H1 (cell line): ENCODE data around the gene WASHC4. TPM values are rescaled to one million over a fixed set of nuclear protein-coding genes. Genes with fewer than 3 reads are reported as not detected.

Source experiments
- CTCF ChIA-PET: fragments of 300-600 bp; sonication (Branson Sonifier 250); formaldehyde crosslinking; loops from one replicate; lab custom pipeline; 2021; ENCODE audit not compliant: partially characterized antibody; lab: Charles Lee
- POLR2A ChIA-PET: fragments of 300-600 bp; sonication (Branson Sonifier 250); formaldehyde crosslinking; loops from one replicate; lab custom pipeline; 2021; ENCODE audit warnings: inconsistent platforms; ENCODE audit not compliant: partially characterized antibody; lab: Charles Lee
- DNase-seq, 2 experiments: peaks; one replicate each; pipeline versions ENCODE4 v3.0.0 to v3.0.0-alpha.2; 2010 to 2022; ENCODE audit warnings: low spot score in 2 of 2, low read depth in 1 of 2, mixed read lengths in 1 of 2
- FAIRE-seq: peaks from 2 replicates; lab custom pipeline; 2011; peaks lifted over from hg19 to GRCh38; lab: Jason Lieb, UNC
- H2AFZ ChIP-seq: 2 replicates; pipeline ENCODE4 v1.8.1; 2012; ENCODE audit warnings: low read length, inconsistent platforms
- H2AK5ac ChIP-seq: 2 replicates; pipeline ENCODE4 v1.6.1; 2013; ENCODE audit warnings: low read depth, low read length
- H2BK120ac ChIP-seq: replicated peaks from 2 replicates; pipeline ENCODE3; 2013; ENCODE audit warnings: low read depth, low read length, inconsistent platforms
- H2BK12ac ChIP-seq: 2 replicates; pipeline ENCODE4 v1.6.1; 2013; ENCODE audit warnings: low read depth, low read length
- H2BK15ac ChIP-seq: 2 replicates; pipeline ENCODE4 v1.6.1; 2013; ENCODE audit warnings: low read length
- H2BK20ac ChIP-seq: 2 replicates; pipeline ENCODE4 v1.6.1; 2013; ENCODE audit warnings: low read length
- H2BK5ac ChIP-seq: 2 replicates; pipeline ENCODE4 v1.6.1; 2013; ENCODE audit warnings: low read depth, low read length
- H3K14ac ChIP-seq: 2 replicates; pipeline ENCODE4 v1.6.1; 2013; ENCODE audit warnings: inconsistent platforms; ENCODE audit not compliant: insufficient read length
- H3K18ac ChIP-seq: 2 replicates; pipeline ENCODE4 v1.6.1; 2013; ENCODE audit warnings: low read length; ENCODE audit errors: extremely low read depth
- H3K23ac ChIP-seq: 2 replicates; pipeline ENCODE4 v1.6.1; 2013; ENCODE audit warnings: inconsistent platforms; ENCODE audit not compliant: insufficient read length
- H3K23me2 ChIP-seq: 2 replicates; pipeline ENCODE4 v1.6.1; 2013; ENCODE audit warnings: low read depth, low read length
- H3K27ac ChIP-seq: 2 replicates; pipeline ENCODE4 v1.6.1; 2011; ENCODE audit warnings: low read depth, low read length, inconsistent platforms
- H3K27me3 ChIP-seq, 4 experiments: replicated peaks in 1 of 4; 1 replicate in 1 of 4; 2 replicates in 3 of 4; pipeline versions ENCODE4 v1.6.1 to v1.8.1; 2011 to 2013; ENCODE audit warnings: low read length in 3 of 4, mild to moderate bottlenecking in 3 of 4, inconsistent platforms in 2 of 4, mixed read lengths in 2 of 4, moderate library complexity in 1 of 4; ENCODE audit not compliant: control insufficient read depth in 3 of 4, insufficient read depth in 3 of 4; ENCODE audit errors: extremely low read depth in 1 of 4
- H3K36me3 ChIP-seq, 4 experiments: 2 replicates each; pipeline versions ENCODE4 v1.6.1 to v1.8.1; 2011 to 2013; ENCODE audit warnings: mild to moderate bottlenecking in 4 of 4, low read length in 3 of 4, moderate library complexity in 2 of 4, control low read depth in 1 of 4, inconsistent platforms in 1 of 4; ENCODE audit not compliant: insufficient read depth in 4 of 4, control insufficient read depth in 2 of 4
- H3K4ac ChIP-seq: replicated peaks from 2 replicates; pipeline ENCODE3; 2013; ENCODE audit warnings: low read length, low read depth, mixed read lengths, inconsistent platforms; ENCODE audit not compliant: insufficient read length
- H3K4me1 ChIP-seq, 4 experiments: replicated peaks in 1 of 4; 1 replicate in 1 of 4; 2 replicates in 3 of 4; pipeline versions ENCODE4 v1.6.1 to v1.8.1; 2011 to 2013; ENCODE audit warnings: low read length in 3 of 4, inconsistent platforms in 2 of 4, mixed read lengths in 1 of 4; ENCODE audit not compliant: insufficient read depth in 4 of 4, control insufficient read depth in 3 of 4
- H3K4me2 ChIP-seq, 2 experiments: 2 replicates each; pipeline versions ENCODE4 v1.6.1 to v1.8.1; 2011 to 2013; ENCODE audit warnings: low read depth in 2 of 2, low read length in 2 of 2, control low read depth in 1 of 2, inconsistent platforms in 1 of 2, mild to moderate bottlenecking in 1 of 2; ENCODE audit not compliant: insufficient read depth in 1 of 2
- H3K4me3 ChIP-seq, 4 experiments: fragments of 200-600, 300-600 bp in 1 of 4; sonication (generic), shearing (Covaris generic), sonication (Bioruptor Twin) in 1 of 4; 2 replicates each; pipeline versions ENCODE4 v1.5.1 to v1.8.1; 2011 to 2016; ENCODE audit warnings: low read length in 4 of 4, low read depth in 3 of 4, control low read depth in 2 of 4, inconsistent platforms in 2 of 4, mild to moderate bottlenecking in 2 of 4, mixed read lengths in 1 of 4, moderate library complexity in 1 of 4; ENCODE audit not compliant: insufficient read depth in 2 of 4; ENCODE audit errors: extremely low read depth in 1 of 4
- H3K56ac ChIP-seq: replicated peaks from 2 replicates; pipeline ENCODE3; 2013; ENCODE audit warnings: low read depth, mild to moderate bottlenecking, mixed read lengths, low read length, inconsistent platforms; ENCODE audit not compliant: insufficient read length
- H3K79me1 ChIP-seq: 2 replicates; pipeline ENCODE4 v1.6.1; 2013; ENCODE audit warnings: low read depth, low read length, control low read depth
- H3K79me2 ChIP-seq, 2 experiments: 2 replicates each; pipeline versions ENCODE4 v1.6.1 to v1.8.1; 2012 to 2013; ENCODE audit warnings: low read length in 2 of 2, mild to moderate bottlenecking in 2 of 2, inconsistent platforms in 1 of 2; ENCODE audit not compliant: insufficient read depth in 2 of 2, control insufficient read depth in 1 of 2
- H3K9ac ChIP-seq, 4 experiments: replicated peaks in 1 of 4; 1 replicate in 1 of 4; 2 replicates in 3 of 4; pipeline versions ENCODE4 v1.6.1 to v1.8.1; 2011 to 2013; ENCODE audit warnings: low read depth in 3 of 4, low read length in 3 of 4, control low read depth in 2 of 4, mild to moderate bottlenecking in 2 of 4, moderate library complexity in 2 of 4, inconsistent platforms in 1 of 4; ENCODE audit errors: extremely low read depth in 1 of 4
- H3K9me3 ChIP-seq, 2 experiments: 2 replicates each; pipeline versions ENCODE4 v1.6.1 to v1.8.1; 2012 to 2013; ENCODE audit warnings: mild to moderate bottlenecking in 2 of 2, moderate library complexity in 2 of 2, control low read depth in 1 of 2, inconsistent platforms in 1 of 2, low read depth in 1 of 2, low read length in 1 of 2, mixed read lengths in 1 of 2; ENCODE audit not compliant: insufficient read depth in 2 of 2
- H4K20me1 ChIP-seq, 2 experiments: replicated peaks in 1 of 2; 2 replicates each; pipeline versions ENCODE3 to v1.8.1; 2011 to 2013; ENCODE audit warnings: inconsistent platforms in 2 of 2, low read length in 2 of 2, mild to moderate bottlenecking in 1 of 2; ENCODE audit not compliant: insufficient read depth in 2 of 2, control insufficient read depth in 1 of 2
- H4K5ac ChIP-seq: 2 replicates; pipeline ENCODE4 v1.6.1; 2013; ENCODE audit warnings: low read length, low read depth, mixed read lengths, inconsistent platforms; ENCODE audit not compliant: insufficient read length
- H4K8ac ChIP-seq: 2 replicates; pipeline ENCODE4 v1.8.0; 2013; ENCODE audit warnings: mild to moderate bottlenecking, moderate library complexity, low read length, inconsistent platforms; ENCODE audit not compliant: insufficient read depth; ENCODE audit errors: extremely low read depth
- H4K91ac ChIP-seq: replicated peaks from 2 replicates; pipeline ENCODE3; 2013; ENCODE audit warnings: low read length, mixed read lengths, inconsistent platforms; ENCODE audit not compliant: insufficient read length
- BACH1 ChIP-seq: IDR thresholded peaks from 2 replicates; pipeline ENCODE4 v1.6.1; 2012; ENCODE audit warnings: low read length, improper control_type of control experiment
- RAD21 ChIP-seq, 2 experiments: IDR thresholded peaks in 1 of 2; conservative IDR thresholded peaks in 1 of 2; 2 replicates each; pipeline ENCODE4 v1.6.1; 2011; ENCODE audit warnings: low read depth in 2 of 2, low read length in 2 of 2, improper control_type of control experiment in 1 of 2, inconsistent platforms in 1 of 2, mild to moderate bottlenecking in 1 of 2, moderate library complexity in 1 of 2
- WGBS, 2 experiments: shearing (Covaris generic) in 1 of 2; methylation state at CpG; one replicate each; pipeline versions ENCODE4 v1.1.6 to v1.1.7; 2013 to 2015; ENCODE audit warnings: low lambda C conversion rate in 2 of 2, mixed read lengths in 2 of 2, inconsistent platforms in 1 of 2, low coverage in 1 of 2, missing lambda C conversion rate in 1 of 2; ENCODE audit not compliant: insufficient replicate concordance in 2 of 2, insufficient coverage in 1 of 2, insufficient read length in 1 of 2; ENCODE audit errors: extremely low coverage in 1 of 2, missing lambda C conversion rate in 1 of 2; 5-methylcytosine and 5-hydroxymethylcytosine counted together
- polyA plus RNA-seq, 7 experiments: library from polyadenylated mRNA; depleted of rRNA in 3 of 7; stranded (reverse) in 5 of 7; unstranded in 2 of 7; fragments of >200 nt in 5 of 7; fragments of 200-250 nt in 2 of 7; gene quantifications; 1 replicate in 5 of 7; 2 replicates in 1 of 7; 4 replicates in 1 of 7; pipeline versions ENCODE4 v1.2.1 to v1.2.3, GENCODE V29; 2011 to 2013; ENCODE audit warnings: missing spikeins in 2 of 7, mixed read lengths in 2 of 7
- total RNA-seq: library from RNA; stranded (reverse); fragmentation: NEBNext Ultra II Directional; extraction: Animal tissue kit (Norgen Biotek cat#: 25700); gene quantifications from 2 replicates; pipeline ENCODE4 v1.2.1, GENCODE V29; 2021

WASHC4 gene
- total and polyA plus RNA-seq, 2 of the 8 experiments (the other 6 are each of a cell fraction or from before 2014, with no cell fraction given): 13.0 to 38.5 TPM

DNA sequence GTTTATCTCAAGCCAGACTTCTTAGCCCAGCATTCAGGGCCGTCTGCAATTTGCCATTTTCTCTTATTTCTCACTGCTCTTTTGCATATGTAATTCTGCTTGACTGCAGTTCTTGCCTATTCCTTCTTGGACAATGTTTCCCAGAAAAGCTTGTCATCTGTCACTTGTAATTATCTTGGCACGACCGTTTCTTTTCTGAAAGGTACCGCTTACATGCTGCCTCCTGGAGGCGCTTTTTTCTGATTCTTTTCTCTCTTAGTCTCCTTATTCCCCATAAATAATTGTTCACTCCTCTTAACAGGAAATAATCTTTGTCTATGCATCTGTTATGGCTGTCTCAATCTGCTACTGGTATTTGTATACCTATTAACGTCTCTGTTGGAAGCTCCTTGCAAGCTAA lies 22.0 kb upstream of the WASHC4 start:
- Histone ChIP-seq H4K91ac (no peak overlapping the region), H2AFZ (no peak overlapping the region), H2BK20ac (no peak overlapping the region; the same call in 1 of the 2 replicates), H3K23me2 (peaks cover 11% of the 10 kb centered on the region), H3K79me1 (no peaks in the 10 kb centered on the region), H4K8ac (no peak overlapping the region), H3K4ac (no peak overlapping the region), H2BK120ac (no peak overlapping the region), H3K56ac (no peak overlapping the region), H2AK5ac (no peak overlapping the region), H3K79me2 (no peaks in the 10 kb centered on the region), H3K27ac (no peak overlapping the region), H3K4me1 (peaks cover 10 to 14% (median 13%) of the 10 kb centered on the region in 4 experiments; a peak in 6 of 7 replicates), H3K18ac (no peak overlapping the region), H3K14ac (no peak overlapping the region), H2BK5ac (no peak overlapping the region), H3K4me2 (no peak overlapping the region; a peak in 1 of 4 replicates), H3K9ac (no peak overlapping the region), H3K9me3 (no peaks in the 10 kb centered on the region), H2BK12ac (no peak overlapping the region), H3K27me3 (peaks cover 0 to 4% (median 2%) of the 10 kb centered on the region in 4 experiments; a peak in 3 of 7 replicates), H3K4me3 (no peak overlapping the region), H3K36me3 (no peaks in the 10 kb centered on the region), H2BK15ac (no peak overlapping the region), H3K23ac (no peak overlapping the region), H4K5ac (no peak overlapping the region), H4K20me1 (no peaks in the 10 kb centered on the region)
- FAIRE-seq (no peak), DNase-seq (no peak)
- CTCF ChIA-PET: interaction anchor here (0.7 to 2.7 kb wide), 5 partner anchors 13 to 710 kb away, joined by 3 to 8 read pairs (median 3); no protein-coding TSS in a partner anchor
- no peak for TF ChIP-seq BACH1
- TF ChIP-seq RAD21 (IDR thresholded peaks at IDR 0.05 in 1 of 2, conservative IDR thresholded peaks at IDR 0.05 in 1 of 2; ENCODE audit: low read depth in 2 of 2, low read length in 2 of 2): no peak
- WGBS, 2 experiments: 91% methylated on average over 6 of the region's 6 CpGs; no CpG with 5 or more reads in 1 of the 2 experiments
- POLR2A ChIA-PET: interaction anchor here (1.3 to 1.9 kb wide), 2 partner anchors 9 to 22 kb away, joined by 5 to 9 read pairs; partner anchors contain the start of gene WASHC4
